Mucosa of stomach (tissue), 1 donor: ENCODE results near the gene IRAK3.
A peak's percentile ranks its signal among the peaks of the same experiment; 100 is the strongest.

Source experiments
- H3K27me3 ChIP-seq: one replicate; pipeline ENCODE4 v1.7.0; 2013; ENCODE audit warnings: mild to moderate bottlenecking, low read length; ENCODE audit not compliant: control insufficient read depth, insufficient read depth
- H3K36me3 ChIP-seq: one replicate; pipeline ENCODE4 v1.7.0; 2013; ENCODE audit warnings: low read length; ENCODE audit not compliant: control insufficient read depth, insufficient read depth
- H3K4me1 ChIP-seq: one replicate; pipeline ENCODE4 v1.7.0; 2013; ENCODE audit warnings: mild to moderate bottlenecking, low read length; ENCODE audit not compliant: control insufficient read depth, insufficient read depth
- H3K4me3 ChIP-seq: one replicate; pipeline ENCODE4 v1.7.0; 2013; ENCODE audit warnings: low read length
- H3K9ac ChIP-seq: one replicate; pipeline ENCODE4 v1.7.0; 2013; ENCODE audit warnings: mild to moderate bottlenecking, low read length, moderate library complexity
- H3K9me3 ChIP-seq: one replicate; pipeline ENCODE4 v1.7.0; 2013; ENCODE audit warnings: mild to moderate bottlenecking, low read length, moderate library complexity; ENCODE audit not compliant: control insufficient read depth
- donor health status: Pancreatic carcinoma.

IRAK3 gene

GRCh38 chr12:66188584-66189485, at the start of gene IRAK3:
TSS of gene IRAK3 (plus strand) at chr12:66189214. CDS start at chr12:66189300, 86 bp downstream.
- peaks cover 26% of the 10 kb centered on the region for H3K4me1 ChIP-seq
- H3K9me3 ChIP-seq: no peaks in the 10 kb centered on the region
- peak within 1 kb of the TSS; percentile 90 for H3K9ac ChIP-seq
- H3K36me3 ChIP-seq: no peaks in the 10 kb centered on the region
- no peaks in the 10 kb centered on the region for H3K27me3 ChIP-seq
- H3K4me3 ChIP-seq: peak within 1 kb of the TSS; percentile 80

GRCh38 chr12:66139328-66139727, 49.7 kb upstream of the IRAK3 start:
- H3K27me3 ChIP-seq: no peaks in the 10 kb centered on the region
- no peaks in the 10 kb centered on the region for H3K9me3 ChIP-seq
- H3K4me3 ChIP-seq: no peak overlapping the region
- H3K4me1 ChIP-seq: peaks cover 12% of the 10 kb centered on the region
- H3K36me3 ChIP-seq: no peaks in the 10 kb centered on the region
- H3K9ac ChIP-seq: no peak overlapping the region

- Histone ChIP-seq H3K27me3 (no peaks in the 10 kb centered on the region), H3K9me3 (no peaks in the 10 kb centered on the region), H3K4me1 (peaks cover 12% of the 10 kb centered on the region), H3K9ac (no peak overlapping the region), H3K4me3 (no peak overlapping the region), H3K36me3 (no peaks in the 10 kb centered on the region)
Measured at GRCh38 chr12:66140731-66141130, 48.3 kb upstream of the IRAK3 start.

- Histone ChIP-seq H3K36me3 (no peaks in the 10 kb centered on the region), H3K9ac (no peak overlapping the region), H3K27me3 (no peaks in the 10 kb centered on the region), H3K9me3 (no peaks in the 10 kb centered on the region), H3K4me3 (no peak overlapping the region), H3K4me1 (peaks cover 12% of the 10 kb centered on the region)
Measured at GRCh38 chr12:66141299-66141698, 47.7 kb upstream of the IRAK3 start.

- Histone ChIP-seq H3K36me3 (no peaks in the 10 kb centered on the region), H3K9me3 (no peaks in the 10 kb centered on the region), H3K27me3 (no peaks in the 10 kb centered on the region), H3K4me3 (no peak overlapping the region), H3K4me1 (peaks cover 12% of the 10 kb centered on the region), H3K9ac (no peak overlapping the region)
Measured at GRCh38 chr12:66142826-66143225, 46.2 kb upstream of the IRAK3 start.

- no peaks in the 10 kb centered on the region for H3K27me3 ChIP-seq
- no peak overlapping the region for H3K4me3 ChIP-seq
- H3K4me1 ChIP-seq: peaks cover 12% of the 10 kb centered on the region
- H3K9ac ChIP-seq: no peak overlapping the region
- H3K9me3 ChIP-seq: no peaks in the 10 kb centered on the region
- H3K36me3 ChIP-seq: no peaks in the 10 kb centered on the region
Measured at GRCh38 chr12:66143868-66144267, 45.1 kb upstream of the IRAK3 start.

GRCh38 chr12:66144791-66145754, 43.9 kb upstream of the IRAK3 start:
- no peaks in the 10 kb centered on the region for H3K9me3 ChIP-seq
- peaks cover 15% of the 10 kb centered on the region for H3K4me1 ChIP-seq
- H3K4me3 ChIP-seq: no peak overlapping the region
- H3K36me3 ChIP-seq: no peaks in the 10 kb centered on the region
- no peaks in the 10 kb centered on the region for H3K27me3 ChIP-seq
- H3K9ac ChIP-seq: no peak overlapping the region

GRCh38 chr12:66149702-66150398, 39.2 kb upstream of the IRAK3 start:
- Histone ChIP-seq H3K9me3 (no peaks in the 10 kb centered on the region), H3K4me3 (no peak overlapping the region), H3K27me3 (no peaks in the 10 kb centered on the region), H3K9ac (no peak overlapping the region), H3K36me3 (no peaks in the 10 kb centered on the region), H3K4me1 (peaks cover 10% of the 10 kb centered on the region)

- H3K9ac ChIP-seq: no peak overlapping the region
- H3K36me3 ChIP-seq: no peaks in the 10 kb centered on the region
- H3K4me1 ChIP-seq: peaks cover 22% of the 10 kb centered on the region
- H3K9me3 ChIP-seq: no peaks in the 10 kb centered on the region
- no peak overlapping the region for H3K4me3 ChIP-seq
- no peaks in the 10 kb centered on the region for H3K27me3 ChIP-seq
Measured at GRCh38 chr12:66152732-66153131, 36.3 kb upstream of the IRAK3 start.

GRCh38 chr12:66154776-66155175, 34.2 kb upstream of the IRAK3 start:
- Histone ChIP-seq H3K4me1 (peaks cover 22% of the 10 kb centered on the region), H3K4me3 (no peak overlapping the region), H3K9ac (no peak overlapping the region), H3K27me3 (no peaks in the 10 kb centered on the region), H3K9me3 (no peaks in the 10 kb centered on the region), H3K36me3 (peaks cover 10% of the 10 kb centered on the region)

GRCh38 chr12:66156654-66157053, 32.4 kb upstream of the IRAK3 start:
- H3K36me3 ChIP-seq: peaks cover 13% of the 10 kb centered on the region
- no peaks in the 10 kb centered on the region for H3K9me3 ChIP-seq
- no peak overlapping the region for H3K9ac ChIP-seq
- no peak overlapping the region for H3K4me3 ChIP-seq
- H3K27me3 ChIP-seq: no peaks in the 10 kb centered on the region
- H3K4me1 ChIP-seq: peaks cover 17% of the 10 kb centered on the region
